Activated T-helper 1 cell treated with anti-CD3 and anti-CD28 coated beads, Interleukin-12 subunit alpha, Interleukin-12 subunit beta, Interleukin-2, Interleukin-4 antibody, amounts not matched to agents 30 ng/mL and 10 ng/mL and 1 ng/mL, durations not matched to agents 14 hours and 24 hours and 36 hours (primary cell): ENCODE measurements around the gene NACAD. TPM values are rescaled to one million over a fixed set of nuclear protein-coding genes. Genes with fewer than 3 reads are reported as not detected.

ENCODE experiments used
- DNase-seq: peaks from one replicate; pipeline ENCODE4 v3.0.0; 2021; ENCODE audit warnings: low spot score
- H3K27ac Mint-ChIP-seq: one replicate; pipeline ENCODE4 v1.8.0; 2021; ENCODE audit warnings: mild to moderate bottlenecking, mixed read lengths
- H3K27me3 Mint-ChIP-seq: one replicate; pipeline ENCODE4 v1.8.0; 2022; ENCODE audit warnings: mild to moderate bottlenecking, moderate library complexity, mixed read lengths; ENCODE audit not compliant: insufficient read depth
- H3K36me3 Mint-ChIP-seq: one replicate; pipeline ENCODE4 v1.8.0; 2021; ENCODE audit warnings: low read depth, mixed read lengths
- H3K4me1 Mint-ChIP-seq: one replicate; pipeline ENCODE4 v1.8.0; 2021; ENCODE audit warnings: low read depth, mixed read lengths
- H3K4me3 Mint-ChIP-seq: one replicate; pipeline ENCODE4 v1.8.0; 2021; ENCODE audit warnings: mild to moderate bottlenecking, moderate library complexity, mixed read lengths
- H3K9me3 Mint-ChIP-seq: one replicate; pipeline ENCODE4 v1.8.0; 2021; ENCODE audit warnings: mixed read lengths
- intact Hi-C: fragments of 100-400 bp; cut with micrococcal nuclease; formaldehyde crosslinking; loops from one replicate; pipeline ENCODE4 v1.15.1; 2024
- total RNA-seq: library from RNA; stranded (reverse); gene quantifications from 2 replicates; pipeline ENCODE4 v1.2.3, GENCODE V29; 2022

NACAD gene
- total RNA-seq, 1 donor from 2014 or later = 0.05 TPM

DNA sequence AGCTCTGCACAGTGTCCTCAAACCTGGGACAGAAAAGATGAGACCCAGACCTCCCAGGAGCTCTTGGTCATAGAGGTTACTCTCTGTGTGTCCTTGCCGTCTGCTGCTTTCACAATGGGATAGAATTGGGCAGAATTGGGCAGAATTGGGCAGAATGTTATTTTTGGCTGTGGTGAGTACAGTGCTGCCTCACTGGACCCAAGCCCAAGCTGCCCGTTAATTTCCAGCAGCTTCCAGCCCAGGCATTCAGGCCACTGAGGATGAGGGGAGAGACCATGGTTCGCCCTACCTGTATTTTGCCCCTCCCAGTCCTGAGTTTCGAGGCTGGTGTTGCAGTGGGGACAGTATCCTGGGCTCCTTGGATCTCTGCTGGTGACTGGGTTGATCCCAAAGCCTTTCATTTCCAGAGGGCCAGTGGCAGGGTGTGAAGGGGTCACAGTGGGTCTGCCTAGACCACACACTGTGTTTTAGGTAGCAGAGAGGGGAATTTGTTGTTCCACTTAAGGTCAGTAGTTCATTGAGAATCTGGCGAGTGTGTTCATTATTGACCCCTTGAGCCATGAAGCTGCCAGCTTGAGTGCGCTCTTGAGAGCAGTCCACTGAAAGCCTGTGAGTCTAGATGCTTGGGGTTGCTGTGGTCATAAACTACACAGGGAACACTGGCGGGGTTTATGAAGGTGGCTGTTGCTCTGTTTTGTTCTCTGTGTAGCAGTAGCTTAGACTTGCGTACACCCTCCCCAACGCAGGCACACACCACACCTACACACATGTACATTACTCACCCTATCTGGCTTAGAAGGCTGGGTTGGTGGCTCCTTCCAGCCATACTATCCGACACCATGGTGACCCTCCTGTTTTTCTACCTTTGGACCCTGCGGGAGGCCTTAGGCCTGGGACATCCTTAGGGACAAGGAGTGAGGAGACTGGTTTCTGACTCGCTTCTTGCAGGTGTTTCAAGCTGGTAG is 23.5 kb downstream of the NACAD start:
- H3K27ac Mint-ChIP-seq = no peak overlapping the region
- no peaks in the 10 kb centered on the region for H3K27me3 Mint-ChIP-seq
- H3K36me3 Mint-ChIP-seq = peaks cover 43% of the 10 kb centered on the region
- H3K4me1 Mint-ChIP-seq = peaks cover 34% of the 10 kb centered on the region
- intact Hi-C loops = no loop called here
- H3K9me3 Mint-ChIP-seq = no peaks in the 10 kb centered on the region
- no peak overlapping the region for H3K4me3 Mint-ChIP-seq
- no peak for DNase-seq

DNA sequence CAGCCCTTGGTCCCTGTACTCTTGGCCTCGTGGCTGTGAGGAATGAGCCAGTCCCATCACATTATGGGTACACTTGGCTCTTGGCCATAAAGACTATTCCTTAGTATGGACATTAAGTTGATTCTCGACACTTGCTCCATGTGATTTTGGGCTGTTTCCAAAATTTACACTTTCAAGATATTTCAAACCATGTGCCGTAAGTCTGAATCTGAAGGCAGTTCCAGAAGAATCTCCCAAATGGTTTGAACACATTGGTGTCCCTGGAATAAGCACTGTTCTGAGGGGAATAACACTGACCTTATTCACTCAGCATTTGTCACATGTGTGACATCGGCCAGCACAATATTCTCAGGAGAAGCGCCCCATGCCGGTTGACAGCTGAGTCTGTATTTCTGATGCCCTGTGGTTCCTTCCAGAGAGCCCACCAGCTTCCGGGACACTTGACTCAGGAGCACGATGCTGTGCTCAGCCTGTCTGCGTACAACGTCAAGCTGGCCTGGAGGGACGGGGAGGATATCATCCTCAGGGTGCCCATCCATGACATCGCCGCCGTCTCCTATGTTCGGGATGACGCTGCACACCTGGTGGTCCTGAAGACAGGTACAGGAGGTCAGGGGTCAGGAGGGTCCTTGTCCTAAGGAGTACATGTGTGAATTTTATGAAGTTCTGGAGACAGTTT is 24.6 kb downstream of the NACAD start:
- intact Hi-C loops = no loop called here

DNA sequence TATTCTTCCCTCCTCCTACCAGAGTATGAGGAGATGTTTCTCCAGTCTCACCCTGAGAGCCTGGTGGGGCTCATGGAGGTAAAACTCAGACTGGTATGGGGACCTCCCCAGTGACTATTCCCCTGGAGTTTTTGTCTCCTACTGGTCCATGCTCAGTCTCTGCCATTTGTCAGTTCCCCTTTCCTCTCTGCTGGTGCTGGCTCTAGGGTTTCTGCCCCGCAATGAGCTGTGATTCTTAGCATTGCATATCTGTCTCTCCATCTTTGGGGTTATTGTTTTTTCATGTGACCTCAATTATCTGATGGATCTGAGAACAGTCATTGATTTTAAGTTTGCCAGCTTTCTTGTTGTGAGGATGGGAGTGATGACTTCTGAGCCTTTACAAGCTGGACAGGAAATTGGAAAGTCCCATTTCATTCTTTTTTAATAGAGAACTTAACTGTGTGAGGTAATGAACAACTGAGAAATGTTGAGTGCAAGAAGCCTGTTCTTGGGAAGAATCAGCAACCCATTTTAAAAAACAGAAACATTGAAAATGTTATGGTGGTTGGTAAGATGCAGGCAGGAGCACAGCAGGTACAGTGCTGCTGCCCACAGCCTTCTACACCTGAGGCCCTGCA is 26.9 kb downstream of the NACAD start:
- H3K27ac Mint-ChIP-seq = peak overlapping the region; percentile 67
- no peaks in the 10 kb centered on the region for H3K27me3 Mint-ChIP-seq
- H3K9me3 Mint-ChIP-seq = no peaks in the 10 kb centered on the region
- H3K4me1 Mint-ChIP-seq = peaks cover 51% of the 10 kb centered on the region
- no peak overlapping the region for H3K4me3 Mint-ChIP-seq
- peaks cover 40% of the 10 kb centered on the region for H3K36me3 Mint-ChIP-seq
- intact Hi-C loops = no loop called here
- DNase-seq = no peak

More for the DNA sequence above, 24.6 kb downstream of the NACAD start:
- Mint-ChIP-seq H3K4me3 (no peak overlapping the region), H3K27ac (no peak overlapping the region), H3K9me3 (no peaks in the 10 kb centered on the region), H3K4me1 (peaks cover 40% of the 10 kb centered on the region), H3K27me3 (no peaks in the 10 kb centered on the region), H3K36me3 (peaks cover 39% of the 10 kb centered on the region)
- no peak for DNase-seq

DNA sequence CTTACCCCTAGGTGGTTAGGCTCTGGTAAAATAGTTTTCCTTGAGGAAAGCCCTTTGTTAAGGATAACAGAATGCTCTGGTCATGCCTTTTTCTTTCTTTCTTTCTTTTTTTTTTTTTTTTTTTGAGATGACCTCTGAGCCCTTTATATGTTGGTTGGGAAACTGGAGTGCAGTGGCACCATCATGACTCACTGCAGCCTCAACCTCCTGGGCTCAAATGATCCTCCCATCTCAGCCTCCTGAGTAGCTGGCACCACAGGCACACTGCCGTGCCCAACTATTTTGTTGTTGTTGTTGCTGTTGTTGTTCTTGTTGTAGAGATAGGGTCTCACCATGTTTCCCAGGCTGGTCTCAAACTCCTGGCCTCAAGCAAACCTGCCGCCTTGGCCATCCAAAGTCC is 27.4 kb downstream of the NACAD start:
- no peak for DNase-seq
- intact Hi-C loops = no loop called here
- H3K27me3 Mint-ChIP-seq = no peaks in the 10 kb centered on the region
- H3K9me3 Mint-ChIP-seq = no peaks in the 10 kb centered on the region
- no peak overlapping the region for H3K4me3 Mint-ChIP-seq
- H3K36me3 Mint-ChIP-seq = peaks cover 40% of the 10 kb centered on the region
- peak overlapping the region; percentile 67 for H3K27ac Mint-ChIP-seq
- peaks cover 51% of the 10 kb centered on the region for H3K4me1 Mint-ChIP-seq

DNA sequence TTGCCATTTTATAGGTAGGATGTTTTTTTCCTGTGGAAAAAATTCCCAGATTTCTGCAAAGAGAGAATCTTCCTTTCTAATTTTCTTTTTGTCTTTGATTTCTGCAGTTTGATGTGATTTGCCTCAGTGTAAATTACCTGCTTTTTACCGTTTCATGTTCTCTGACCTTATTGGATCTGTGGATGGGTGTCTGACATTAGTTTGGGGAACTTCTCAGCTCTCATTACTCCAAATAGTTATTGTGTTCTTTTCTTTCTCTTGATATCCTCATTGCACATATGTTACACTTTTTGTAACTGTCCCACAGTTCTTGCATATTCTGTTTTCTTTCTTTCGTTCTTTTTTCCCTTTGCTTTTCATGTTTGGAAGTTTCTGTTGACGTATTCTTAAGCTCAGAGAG is 28.5 kb downstream of the NACAD start:
- intact Hi-C loops = no loop called here
- no peak for DNase-seq
- Mint-ChIP-seq H3K27ac (peak overlapping the region; percentile 25), H3K36me3 (peaks cover 42% of the 10 kb centered on the region), H3K4me3 (no peak overlapping the region), H3K9me3 (no peaks in the 10 kb centered on the region), H3K27me3 (no peaks in the 10 kb centered on the region), H3K4me1 (peaks cover 51% of the 10 kb centered on the region)

DNA sequence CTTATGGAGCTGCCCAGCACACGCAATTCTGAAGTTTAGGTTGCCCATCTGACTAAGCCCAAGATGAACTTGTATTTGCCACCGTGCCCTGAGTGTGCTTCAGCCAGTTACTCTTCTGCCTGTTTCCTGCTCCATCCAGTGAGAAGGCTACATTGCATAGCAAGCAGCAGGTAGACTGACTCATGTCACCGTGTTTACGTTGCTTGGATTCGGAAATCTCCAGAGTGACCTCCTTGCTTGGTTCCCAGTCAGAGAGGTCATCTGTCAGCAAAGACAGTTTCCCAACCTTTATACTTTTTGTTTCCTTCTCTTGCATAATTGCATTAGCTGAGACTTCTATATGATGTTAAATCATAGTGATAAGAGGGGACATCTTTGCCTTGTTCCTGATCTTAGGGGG is 30.9 kb downstream of the NACAD start:
- Mint-ChIP-seq H3K9me3 (no peaks in the 10 kb centered on the region), H3K4me1 (peaks cover 64% of the 10 kb centered on the region), H3K36me3 (peaks cover 49% of the 10 kb centered on the region), H3K27me3 (no peaks in the 10 kb centered on the region), H3K27ac (no peak overlapping the region), H3K4me3 (no peak overlapping the region)
- intact Hi-C loops = no loop called here
- DNase-seq = no peak

DNA sequence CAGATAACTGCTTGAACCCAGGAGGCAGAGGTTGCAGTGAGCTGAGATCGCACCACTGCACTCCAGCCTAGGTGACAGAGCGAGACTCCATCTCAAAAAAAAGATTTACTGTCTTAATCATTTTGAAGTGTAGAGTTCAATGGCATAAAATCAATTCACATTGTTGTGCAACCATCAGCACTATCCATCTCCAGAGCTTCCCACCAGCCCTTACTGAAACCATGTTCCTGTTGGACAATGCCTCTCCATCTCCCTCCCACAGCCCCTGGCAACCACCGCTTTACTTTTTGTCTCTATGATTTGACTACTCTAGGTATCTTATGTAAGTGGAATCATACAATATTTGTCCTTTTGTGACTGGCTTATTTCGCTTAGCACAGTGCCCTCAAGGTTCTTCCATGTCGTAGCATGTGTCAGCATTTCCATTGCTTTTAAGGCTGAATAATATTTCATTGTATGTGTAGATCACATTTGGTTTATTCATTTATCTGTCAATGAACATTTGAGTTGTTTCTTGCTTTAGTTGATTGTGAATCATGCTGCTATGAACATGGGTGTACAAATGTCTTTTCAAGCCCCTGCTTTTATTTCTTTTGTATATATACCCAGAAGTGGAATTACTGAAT is 33.1 kb downstream of the NACAD start:
- H3K27me3 Mint-ChIP-seq = no peaks in the 10 kb centered on the region
- H3K9me3 Mint-ChIP-seq = no peaks in the 10 kb centered on the region
- no peak for DNase-seq
- intact Hi-C loops = loop anchor here (2.0 kb wide), 1 partner anchor 19 kb away; no protein-coding TSS in a partner anchor
- H3K36me3 Mint-ChIP-seq = peaks cover 54% of the 10 kb centered on the region
- H3K4me1 Mint-ChIP-seq = peaks cover 51% of the 10 kb centered on the region
- peak overlapping the region; percentile 53 for H3K27ac Mint-ChIP-seq
- no peak overlapping the region for H3K4me3 Mint-ChIP-seq

- no peaks in the 10 kb centered on the region for H3K27me3 Mint-ChIP-seq
- intact Hi-C loops = loop anchor here (2.0 kb wide), 1 partner anchor 18 kb away; no protein-coding TSS in a partner anchor
- peak overlapping the region; percentile 59 for H3K27ac Mint-ChIP-seq
- H3K9me3 Mint-ChIP-seq = no peaks in the 10 kb centered on the region
- H3K4me1 Mint-ChIP-seq = peaks cover 51% of the 10 kb centered on the region
- no peak overlapping the region for H3K4me3 Mint-ChIP-seq
- DNase-seq = no peak
- peaks cover 55% of the 10 kb centered on the region for H3K36me3 Mint-ChIP-seq
Observed at GRCh38 chr7:45055016-45055415, 33.8 kb downstream of the NACAD start.

DNA sequence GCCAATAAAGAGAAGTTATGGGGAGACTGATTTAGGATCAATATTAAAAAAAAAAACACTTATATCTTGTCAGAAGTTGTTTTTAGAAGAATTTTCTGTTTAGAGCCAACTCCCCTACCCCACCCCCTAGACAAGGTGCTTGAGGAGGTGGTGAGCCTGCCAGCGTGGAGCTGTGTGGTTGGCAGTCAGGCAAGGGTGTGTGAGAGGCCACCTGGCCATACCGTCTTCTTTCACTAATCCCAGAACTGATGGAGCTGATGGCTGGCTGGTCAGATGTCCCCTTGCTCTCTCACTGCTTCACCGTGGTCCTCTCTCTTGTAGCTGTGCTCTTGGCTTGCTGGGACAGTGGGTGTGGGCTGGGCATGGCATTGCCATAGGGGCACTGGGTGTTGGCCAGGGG is 34.3 kb downstream of the NACAD start:
- DNase-seq = no peak
- Mint-ChIP-seq H3K9me3 (no peaks in the 10 kb centered on the region), H3K27ac (peak overlapping the region; percentile 59), H3K27me3 (no peaks in the 10 kb centered on the region), H3K4me1 (peaks cover 50% of the 10 kb centered on the region), H3K4me3 (no peak overlapping the region), H3K36me3 (peaks cover 55% of the 10 kb centered on the region)
- intact Hi-C loops = loop anchor here (2.0 kb wide), 1 partner anchor 18 kb away; no protein-coding TSS in a partner anchor

GRCh38 chr7:45053941-45054340 is 34.8 kb downstream of the NACAD start:
- Mint-ChIP-seq H3K9me3 (no peaks in the 10 kb centered on the region), H3K27me3 (no peaks in the 10 kb centered on the region), H3K27ac (peak overlapping the region; percentile 50), H3K4me1 (peaks cover 50% of the 10 kb centered on the region), H3K4me3 (no peak overlapping the region), H3K36me3 (peaks cover 55% of the 10 kb centered on the region)
- DNase-seq = no peak
- intact Hi-C loops = loop anchor here (2.0 kb wide), 1 partner anchor 17 kb away; no protein-coding TSS in a partner anchor

GRCh38 chr7:45053401-45053800 is 35.4 kb downstream of the NACAD start:
- H3K9me3 Mint-ChIP-seq = no peaks in the 10 kb centered on the region

DNA sequence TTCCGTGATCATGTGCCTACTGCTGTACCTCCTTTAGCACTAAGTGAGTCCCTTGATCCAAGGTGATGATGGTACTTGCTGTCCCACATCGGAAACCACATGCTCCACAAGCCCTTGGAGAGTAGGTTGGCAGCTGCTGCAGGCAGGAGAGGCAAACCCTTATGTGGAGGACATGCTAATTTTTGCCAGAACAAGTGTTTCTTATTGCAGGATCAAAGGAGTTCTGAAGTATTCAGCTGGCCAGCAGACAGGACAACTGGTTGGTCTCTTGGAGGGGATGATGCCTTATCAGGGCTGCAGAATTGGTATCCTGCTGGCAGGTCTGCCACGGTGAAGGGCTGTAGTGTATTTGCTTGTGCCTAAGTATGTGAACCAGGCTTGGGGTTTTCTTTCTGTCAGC is 36.8 kb downstream of the NACAD start:
- H3K4me3 Mint-ChIP-seq = no peak overlapping the region
- no peaks in the 10 kb centered on the region for H3K9me3 Mint-ChIP-seq
- no peak for DNase-seq
- peak overlapping the region; percentile 48 for H3K27ac Mint-ChIP-seq
- intact Hi-C loops = no loop called here
- H3K4me1 Mint-ChIP-seq = peaks cover 43% of the 10 kb centered on the region
- H3K36me3 Mint-ChIP-seq = peaks cover 44% of the 10 kb centered on the region
- no peaks in the 10 kb centered on the region for H3K27me3 Mint-ChIP-seq

More at GRCh38 chr7:45053401-45053800, 35.4 kb downstream of the NACAD start:
- H3K27me3 Mint-ChIP-seq = no peaks in the 10 kb centered on the region
- peaks cover 48% of the 10 kb centered on the region for H3K4me1 Mint-ChIP-seq
- DNase-seq = no peak
- intact Hi-C loops = no loop called here
- H3K27ac Mint-ChIP-seq = peak overlapping the region; percentile 50
- H3K4me3 Mint-ChIP-seq = no peak overlapping the region
- H3K36me3 Mint-ChIP-seq = peaks cover 54% of the 10 kb centered on the region
